H1 (cell line): ENCODE data around the gene SIGLEC12. TPM values are rescaled to one million over a fixed set of nuclear protein-coding genes. Genes with fewer than 3 reads are reported as not detected.

ENCODE experiments used
- CTCF ChIA-PET: fragments of 300-600 bp; sonication (Branson Sonifier 250); formaldehyde crosslinking; loops from one replicate; lab custom pipeline; 2021; ENCODE audit not compliant: partially characterized antibody; lab: Charles Lee
- POLR2A ChIA-PET: fragments of 300-600 bp; sonication (Branson Sonifier 250); formaldehyde crosslinking; loops from one replicate; lab custom pipeline; 2021; ENCODE audit warnings: inconsistent platforms; ENCODE audit not compliant: partially characterized antibody; lab: Charles Lee
- DNase-seq, 2 experiments: peaks; one replicate each; pipeline versions ENCODE4 v3.0.0 to v3.0.0-alpha.2; 2010 to 2022; ENCODE audit warnings: low spot score in 2 of 2, low read depth in 1 of 2, mixed read lengths in 1 of 2
- FAIRE-seq: peaks from 2 replicates; lab custom pipeline; 2011; peaks lifted over from hg19 to GRCh38; lab: Jason Lieb, UNC
- H2AFZ ChIP-seq: 2 replicates; pipeline ENCODE4 v1.8.1; 2012; ENCODE audit warnings: low read length, inconsistent platforms
- H2AK5ac ChIP-seq: 2 replicates; pipeline ENCODE4 v1.6.1; 2013; ENCODE audit warnings: low read depth, low read length
- H2BK120ac ChIP-seq: replicated peaks from 2 replicates; pipeline ENCODE3; 2013; ENCODE audit warnings: low read depth, low read length, inconsistent platforms
- H2BK12ac ChIP-seq: 2 replicates; pipeline ENCODE4 v1.6.1; 2013; ENCODE audit warnings: low read depth, low read length
- H2BK15ac ChIP-seq: 2 replicates; pipeline ENCODE4 v1.6.1; 2013; ENCODE audit warnings: low read length
- H2BK20ac ChIP-seq: 2 replicates; pipeline ENCODE4 v1.6.1; 2013; ENCODE audit warnings: low read length
- H2BK5ac ChIP-seq: 2 replicates; pipeline ENCODE4 v1.6.1; 2013; ENCODE audit warnings: low read depth, low read length
- H3K14ac ChIP-seq: 2 replicates; pipeline ENCODE4 v1.6.1; 2013; ENCODE audit warnings: inconsistent platforms; ENCODE audit not compliant: insufficient read length
- H3K18ac ChIP-seq: 2 replicates; pipeline ENCODE4 v1.6.1; 2013; ENCODE audit warnings: low read length; ENCODE audit errors: extremely low read depth
- H3K23ac ChIP-seq: 2 replicates; pipeline ENCODE4 v1.6.1; 2013; ENCODE audit warnings: inconsistent platforms; ENCODE audit not compliant: insufficient read length
- H3K23me2 ChIP-seq: 2 replicates; pipeline ENCODE4 v1.6.1; 2013; ENCODE audit warnings: low read depth, low read length
- H3K27ac ChIP-seq: 2 replicates; pipeline ENCODE4 v1.6.1; 2011; ENCODE audit warnings: low read depth, low read length, inconsistent platforms
- H3K27me3 ChIP-seq, 4 experiments: replicated peaks in 1 of 4; 1 replicate in 1 of 4; 2 replicates in 3 of 4; pipeline versions ENCODE4 v1.6.1 to v1.8.1; 2011 to 2013; ENCODE audit warnings: low read length in 3 of 4, mild to moderate bottlenecking in 3 of 4, inconsistent platforms in 2 of 4, mixed read lengths in 2 of 4, moderate library complexity in 1 of 4; ENCODE audit not compliant: control insufficient read depth in 3 of 4, insufficient read depth in 3 of 4; ENCODE audit errors: extremely low read depth in 1 of 4
- H3K36me3 ChIP-seq, 4 experiments: 2 replicates each; pipeline versions ENCODE4 v1.6.1 to v1.8.1; 2011 to 2013; ENCODE audit warnings: mild to moderate bottlenecking in 4 of 4, low read length in 3 of 4, moderate library complexity in 2 of 4, control low read depth in 1 of 4, inconsistent platforms in 1 of 4; ENCODE audit not compliant: insufficient read depth in 4 of 4, control insufficient read depth in 2 of 4
- H3K4ac ChIP-seq: replicated peaks from 2 replicates; pipeline ENCODE3; 2013; ENCODE audit warnings: low read length, low read depth, mixed read lengths, inconsistent platforms; ENCODE audit not compliant: insufficient read length
- H3K4me1 ChIP-seq, 4 experiments: replicated peaks in 1 of 4; 1 replicate in 1 of 4; 2 replicates in 3 of 4; pipeline versions ENCODE4 v1.6.1 to v1.8.1; 2011 to 2013; ENCODE audit warnings: low read length in 3 of 4, inconsistent platforms in 2 of 4, mixed read lengths in 1 of 4; ENCODE audit not compliant: insufficient read depth in 4 of 4, control insufficient read depth in 3 of 4
- H3K4me2 ChIP-seq, 2 experiments: 2 replicates each; pipeline versions ENCODE4 v1.6.1 to v1.8.1; 2011 to 2013; ENCODE audit warnings: low read depth in 2 of 2, low read length in 2 of 2, control low read depth in 1 of 2, inconsistent platforms in 1 of 2, mild to moderate bottlenecking in 1 of 2; ENCODE audit not compliant: insufficient read depth in 1 of 2
- H3K4me3 ChIP-seq, 4 experiments: fragments of 200-600, 300-600 bp in 1 of 4; sonication (generic), shearing (Covaris generic), sonication (Bioruptor Twin) in 1 of 4; 2 replicates each; pipeline versions ENCODE4 v1.5.1 to v1.8.1; 2011 to 2016; ENCODE audit warnings: low read length in 4 of 4, low read depth in 3 of 4, control low read depth in 2 of 4, inconsistent platforms in 2 of 4, mild to moderate bottlenecking in 2 of 4, mixed read lengths in 1 of 4, moderate library complexity in 1 of 4; ENCODE audit not compliant: insufficient read depth in 2 of 4; ENCODE audit errors: extremely low read depth in 1 of 4
- H3K56ac ChIP-seq: replicated peaks from 2 replicates; pipeline ENCODE3; 2013; ENCODE audit warnings: low read depth, mild to moderate bottlenecking, mixed read lengths, low read length, inconsistent platforms; ENCODE audit not compliant: insufficient read length
- H3K79me1 ChIP-seq: 2 replicates; pipeline ENCODE4 v1.6.1; 2013; ENCODE audit warnings: low read depth, low read length, control low read depth
- H3K79me2 ChIP-seq, 2 experiments: 2 replicates each; pipeline versions ENCODE4 v1.6.1 to v1.8.1; 2012 to 2013; ENCODE audit warnings: low read length in 2 of 2, mild to moderate bottlenecking in 2 of 2, inconsistent platforms in 1 of 2; ENCODE audit not compliant: insufficient read depth in 2 of 2, control insufficient read depth in 1 of 2
- H3K9ac ChIP-seq, 4 experiments: replicated peaks in 1 of 4; 1 replicate in 1 of 4; 2 replicates in 3 of 4; pipeline versions ENCODE4 v1.6.1 to v1.8.1; 2011 to 2013; ENCODE audit warnings: low read depth in 3 of 4, low read length in 3 of 4, control low read depth in 2 of 4, mild to moderate bottlenecking in 2 of 4, moderate library complexity in 2 of 4, inconsistent platforms in 1 of 4; ENCODE audit errors: extremely low read depth in 1 of 4
- H3K9me3 ChIP-seq, 2 experiments: 2 replicates each; pipeline versions ENCODE4 v1.6.1 to v1.8.1; 2012 to 2013; ENCODE audit warnings: mild to moderate bottlenecking in 2 of 2, moderate library complexity in 2 of 2, control low read depth in 1 of 2, inconsistent platforms in 1 of 2, low read depth in 1 of 2, low read length in 1 of 2, mixed read lengths in 1 of 2; ENCODE audit not compliant: insufficient read depth in 2 of 2
- H4K20me1 ChIP-seq, 2 experiments: replicated peaks in 1 of 2; 2 replicates each; pipeline versions ENCODE3 to v1.8.1; 2011 to 2013; ENCODE audit warnings: inconsistent platforms in 2 of 2, low read length in 2 of 2, mild to moderate bottlenecking in 1 of 2; ENCODE audit not compliant: insufficient read depth in 2 of 2, control insufficient read depth in 1 of 2
- H4K5ac ChIP-seq: 2 replicates; pipeline ENCODE4 v1.6.1; 2013; ENCODE audit warnings: low read length, low read depth, mixed read lengths, inconsistent platforms; ENCODE audit not compliant: insufficient read length
- H4K8ac ChIP-seq: 2 replicates; pipeline ENCODE4 v1.8.0; 2013; ENCODE audit warnings: mild to moderate bottlenecking, moderate library complexity, low read length, inconsistent platforms; ENCODE audit not compliant: insufficient read depth; ENCODE audit errors: extremely low read depth
- H4K91ac ChIP-seq: replicated peaks from 2 replicates; pipeline ENCODE3; 2013; ENCODE audit warnings: low read length, mixed read lengths, inconsistent platforms; ENCODE audit not compliant: insufficient read length
- CBX5 ChIP-seq: fragments of 300-800, 300-1000 bp; sonication (generic); IDR thresholded peaks from 2 replicates; pipeline ENCODE4 v1.7.1; 2016; ENCODE audit warnings: antibody characterized with exemption, low read length, low read depth
- CEBPB ChIP-seq: IDR thresholded peaks from 2 replicates; pipeline ENCODE4 v1.6.1; 2012; ENCODE audit warnings: low read depth, low read length
- KDM1A ChIP-seq: fragments of 200-600, 300-600 bp; sonication (generic); IDR thresholded peaks from 2 replicates; pipeline ENCODE4 v1.7.1; 2016; ENCODE audit warnings: mild to moderate bottlenecking, low read length, borderline replicate concordance
- KDM4A ChIP-seq: IDR thresholded peaks from one replicate; pipeline ENCODE4 v1.7.1; 2012; ENCODE audit warnings: low read depth, mild to moderate bottlenecking, moderate library complexity, low read length, inconsistent platforms; ENCODE audit not compliant: severe bottlenecking
- PHF8 ChIP-seq: fragments of 200-600 bp; sonication (generic); conservative IDR thresholded peaks from 2 replicates; pipeline ENCODE4 v1.7.1; 2012; ENCODE audit warnings: low read depth, mild to moderate bottlenecking, inconsistent platforms, low read length, moderate library complexity
- POLR2AphosphoS5 ChIP-seq: IDR thresholded peaks from 2 replicates; pipeline ENCODE4 v1.6.1; 2011; ENCODE audit warnings: low read depth, low read length
- RNF2 ChIP-seq: fragments of 200-900, 300-1000 bp; sonication (generic); IDR thresholded peaks from 2 replicates; pipeline ENCODE4 v1.7.1; 2016; ENCODE audit warnings: borderline replicate concordance, low read depth, mild to moderate bottlenecking, antibody characterized with exemption, low read length; ENCODE audit not compliant: poor library complexity, severe bottlenecking; ENCODE audit errors: missing control alignments
- WGBS, 2 experiments: shearing (Covaris generic) in 1 of 2; methylation state at CpG; one replicate each; pipeline versions ENCODE4 v1.1.6 to v1.1.7; 2013 to 2015; ENCODE audit warnings: low lambda C conversion rate in 2 of 2, mixed read lengths in 2 of 2, inconsistent platforms in 1 of 2, low coverage in 1 of 2, missing lambda C conversion rate in 1 of 2; ENCODE audit not compliant: insufficient replicate concordance in 2 of 2, insufficient coverage in 1 of 2, insufficient read length in 1 of 2; ENCODE audit errors: extremely low coverage in 1 of 2, missing lambda C conversion rate in 1 of 2; 5-methylcytosine and 5-hydroxymethylcytosine counted together
- polyA plus RNA-seq, 7 experiments: library from polyadenylated mRNA; depleted of rRNA in 3 of 7; stranded (reverse) in 5 of 7; unstranded in 2 of 7; fragments of >200 nt in 5 of 7; fragments of 200-250 nt in 2 of 7; gene quantifications; 1 replicate in 5 of 7; 2 replicates in 1 of 7; 4 replicates in 1 of 7; pipeline versions ENCODE4 v1.2.1 to v1.2.3, GENCODE V29; 2011 to 2013; ENCODE audit warnings: missing spikeins in 2 of 7, mixed read lengths in 2 of 7
- total RNA-seq: library from RNA; stranded (reverse); fragmentation: NEBNext Ultra II Directional; extraction: Animal tissue kit (Norgen Biotek cat#: 25700); gene quantifications from 2 replicates; pipeline ENCODE4 v1.2.1, GENCODE V29; 2021

The SIGLEC12 gene
- total and polyA plus RNA-seq, 2 of the 8 experiments (the other 6 are each of a cell fraction or from before 2014, with no cell fraction given), result not detected

- Histone ChIP-seq H3K23me2 (no peaks in the 10 kb centered on the region), H4K5ac (no peak overlapping the region), H3K18ac (no peak overlapping the region), H3K56ac (no peak overlapping the region), H3K27ac (no peak overlapping the region), H4K91ac (no peak overlapping the region), H3K23ac (no peak overlapping the region), H2AFZ (no peak overlapping the region), H3K79me2 (no peaks in the 10 kb centered on the region), H2BK20ac (no peak overlapping the region), H3K4ac (no peak overlapping the region), H2BK15ac (no peak overlapping the region), H3K79me1 (no peaks in the 10 kb centered on the region), H3K4me1 (no peaks in the 10 kb centered on the region), H2BK12ac (no peak overlapping the region), H2BK5ac (no peak overlapping the region), H3K36me3 (no peaks in the 10 kb centered on the region), H3K4me2 (no peak overlapping the region), H3K4me3 (no peak overlapping the region), H4K8ac (no peak overlapping the region), H3K27me3 (no peaks in the 10 kb centered on the region; a peak in 1 of 7 replicates), H3K9me3 (peaks cover 0 to 18% of the 10 kb centered on the region in 2 experiments; a peak in 2 of 4 replicates), H2AK5ac (no peak overlapping the region), H3K14ac (no peak overlapping the region), H4K20me1 (no peaks in the 10 kb centered on the region), H2BK120ac (no peak overlapping the region), H3K9ac (no peak overlapping the region)
- WGBS, 2 experiments, result 73% methylated on average over 4 of the region's 4 CpGs; no CpG with 5 or more reads in 1 of the 2 experiments
- CTCF ChIA-PET, result interaction anchor here (0.5 to 2.3 kb wide), 5 partner anchors 10 to 192 kb away, joined by 3 to 6 read pairs (median 3); no protein-coding TSS in a partner anchor
- no peak for DNase-seq
- POLR2A ChIA-PET, result no interaction called here
- no peak for FAIRE-seq
- TF ChIP-seq KDM4A (no peak), KDM1A (no peak), CEBPB (no peak), RNF2 (no peak), PHF8 (no peak), POLR2AphosphoS5 (no peak), CBX5 (no peak)
These were observed 32.4 kb downstream of the SIGLEC12 start for GRCh38 chr19:51469162-51469561.
